ENCODE results near the gene CLEC18A. TPM values are rescaled to one million over a fixed set of nuclear protein-coding genes. Genes with fewer than 3 reads are reported as not detected.

CLEC18A gene
- total RNA-seq, 1 experiment from 2014 or later, result 0.22 TPM

DNA sequence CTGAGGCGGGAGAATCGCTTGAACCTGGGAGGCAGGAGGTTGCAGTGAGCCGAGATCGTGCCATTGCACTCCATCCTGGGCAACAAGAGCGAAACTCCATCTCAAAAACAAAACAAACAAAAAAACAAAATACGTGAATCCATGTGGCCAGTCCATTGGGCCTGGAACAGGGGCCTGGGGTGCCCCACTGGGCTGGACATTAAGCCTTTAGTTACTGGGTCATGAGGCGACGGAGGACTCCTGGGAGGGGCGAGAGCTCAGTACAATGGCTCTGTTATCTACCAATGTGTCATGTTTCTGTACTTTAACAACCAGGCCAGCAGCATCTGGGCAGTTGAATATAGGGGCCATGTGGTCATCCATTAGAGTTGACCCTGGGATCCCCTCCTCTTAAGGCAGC is 18.9 kb upstream of the CLEC18A start:
- POLR2A ChIA-PET (ENCODE audit: unreplicated experiment), result no interaction called here

DNA sequence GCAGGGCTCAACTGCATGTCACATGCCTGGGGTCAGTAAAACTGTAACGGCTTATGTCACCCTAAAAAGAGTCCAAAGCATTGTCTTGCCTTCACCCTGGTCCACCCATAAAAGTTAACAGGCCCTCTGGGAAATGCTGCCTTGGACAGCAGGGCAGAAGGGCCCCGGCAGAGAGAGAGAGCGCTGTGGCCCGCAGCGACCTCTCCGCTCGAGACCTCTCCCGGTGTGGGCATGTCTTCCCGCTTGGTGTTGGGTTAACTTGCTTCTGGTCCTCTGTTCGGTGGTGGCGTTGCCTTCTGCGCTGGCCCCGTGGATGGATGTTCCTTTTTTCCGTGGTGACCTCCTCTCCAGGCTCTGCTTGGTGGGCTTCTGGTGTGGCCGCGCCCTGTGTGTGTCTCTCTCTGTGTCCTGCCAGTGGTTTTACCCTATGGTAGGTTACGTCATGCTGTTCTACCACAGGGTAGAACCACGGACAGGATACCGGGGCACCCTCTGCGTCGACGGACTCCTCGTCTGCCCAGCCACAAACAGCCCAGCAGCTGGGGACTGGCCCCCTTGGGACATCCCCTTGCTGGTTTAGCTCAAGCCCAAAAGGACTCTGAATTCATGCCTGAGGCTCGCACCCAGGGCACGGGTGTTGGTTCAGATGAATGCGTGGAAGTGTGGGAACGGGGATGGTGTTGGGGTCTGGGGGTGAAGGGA is 18.3 kb upstream of the CLEC18A start:
- Histone ChIP-seq H3F3A (ENCODE audit: low read length, unreplicated experiment) (no peaks in the 10 kb centered on the region), H3K4me3 (ENCODE audit: low read length) (no peak overlapping the region), H3K4me2 (ENCODE audit: low read length) (no peak overlapping the region), H3K9me2 (replicated peaks; ENCODE audit: low read length) (no peaks in the 10 kb centered on the region), H4K20me1 (ENCODE audit: low read length) (no peaks in the 10 kb centered on the region), H3K36me3 (ENCODE audit: low read depth, low read length) (no peaks in the 10 kb centered on the region), H2AFZ (ENCODE audit: low read length) (no peak overlapping the region), H3K9me3 (ENCODE audit: low read length) (no peaks in the 10 kb centered on the region), H3K27me3 (ENCODE audit: low read length) (no peaks in the 10 kb centered on the region), H3K9ac (ENCODE audit: low read length) (no peak overlapping the region), H3K27ac (ENCODE audit: low read length) (no peak overlapping the region), H3K79me2 (ENCODE audit: low read length) (no peaks in the 10 kb centered on the region), H3K4me1 (ENCODE audit: insufficient read depth, low read length) (no peaks in the 10 kb centered on the region)
- POLR2A ChIA-PET (ENCODE audit: unreplicated experiment), result no interaction called here
- no peak for TF ChIP-seq EZH2 (IDR thresholded peaks at IDR 0.05; ENCODE audit: low read length, unreplicated experiment)
- TF ChIP-seq EZH2phosphoT487 (IDR thresholded peaks at IDR 0.05; ENCODE audit: borderline replicate concordance, low read length), result no peak
- TF ChIP-seq, protein P1, sequence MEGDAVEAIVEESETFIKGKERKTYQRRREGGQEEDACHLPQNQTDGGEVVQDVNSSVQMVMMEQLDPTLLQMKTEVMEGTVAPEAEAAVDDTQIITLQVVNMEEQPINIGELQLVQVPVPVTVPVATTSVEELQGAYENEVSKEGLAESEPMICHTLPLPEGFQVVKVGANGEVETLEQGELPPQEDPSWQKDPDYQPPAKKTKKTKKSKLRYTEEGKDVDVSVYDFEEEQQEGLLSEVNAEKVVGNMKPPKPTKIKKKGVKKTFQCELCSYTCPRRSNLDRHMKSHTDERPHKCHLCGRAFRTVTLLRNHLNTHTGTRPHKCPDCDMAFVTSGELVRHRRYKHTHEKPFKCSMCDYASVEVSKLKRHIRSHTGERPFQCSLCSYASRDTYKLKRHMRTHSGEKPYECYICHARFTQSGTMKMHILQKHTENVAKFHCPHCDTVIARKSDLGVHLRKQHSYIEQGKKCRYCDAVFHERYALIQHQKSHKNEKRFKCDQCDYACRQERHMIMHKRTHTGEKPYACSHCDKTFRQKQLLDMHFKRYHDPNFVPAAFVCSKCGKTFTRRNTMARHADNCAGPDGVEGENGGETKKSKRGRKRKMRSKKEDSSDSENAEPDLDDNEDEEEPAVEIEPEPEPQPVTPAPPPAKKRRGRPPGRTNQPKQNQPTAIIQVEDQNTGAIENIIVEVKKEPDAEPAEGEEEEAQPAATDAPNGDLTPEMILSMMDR (conservative IDR thresholded peaks at IDR 0.05; ENCODE audit: low read depth, low read length), result no peak
- no TSS peak for BruUV-seq (replicated peaks)
- no peak for DNase-seq
- intact Hi-C loops (cut with micrococcal nuclease), result no loop called here
- CTCF ChIA-PET, result no interaction called here
- ATAC-seq, result no peak

More for the DNA sequence above, 18.9 kb upstream of the CLEC18A start:
- Histone ChIP-seq H2AFZ (ENCODE audit: low read length) (no peak overlapping the region), H3K4me2 (ENCODE audit: low read length) (no peak overlapping the region), H3F3A (ENCODE audit: low read length, unreplicated experiment) (no peaks in the 10 kb centered on the region), H3K9me2 (replicated peaks; ENCODE audit: low read length) (no peaks in the 10 kb centered on the region), H3K9me3 (ENCODE audit: low read length) (no peaks in the 10 kb centered on the region), H3K79me2 (ENCODE audit: low read length) (no peaks in the 10 kb centered on the region), H4K20me1 (ENCODE audit: low read length) (no peaks in the 10 kb centered on the region), H3K36me3 (ENCODE audit: low read depth, low read length) (no peaks in the 10 kb centered on the region), H3K27me3 (ENCODE audit: low read length) (no peaks in the 10 kb centered on the region), H3K4me1 (ENCODE audit: insufficient read depth, low read length) (no peaks in the 10 kb centered on the region), H3K4me3 (ENCODE audit: low read length) (no peak overlapping the region), H3K9ac (ENCODE audit: low read length) (no peak overlapping the region), H3K27ac (ENCODE audit: low read length) (no peak overlapping the region)
- intact Hi-C loops (cut with micrococcal nuclease), result no loop called here
- no peak for DNase-seq
- no peak for ATAC-seq
- CTCF ChIA-PET, result no interaction called here
- TF ChIP-seq EZH2phosphoT487 (IDR thresholded peaks at IDR 0.05; ENCODE audit: borderline replicate concordance, low read length) (no peak), EZH2 (IDR thresholded peaks at IDR 0.05; ENCODE audit: low read length, unreplicated experiment) (no peak)
- TF ChIP-seq, protein P1 (conservative IDR thresholded peaks at IDR 0.05; ENCODE audit: low read depth, low read length), result no peak
- no TSS peak for BruUV-seq (replicated peaks)

DNA sequence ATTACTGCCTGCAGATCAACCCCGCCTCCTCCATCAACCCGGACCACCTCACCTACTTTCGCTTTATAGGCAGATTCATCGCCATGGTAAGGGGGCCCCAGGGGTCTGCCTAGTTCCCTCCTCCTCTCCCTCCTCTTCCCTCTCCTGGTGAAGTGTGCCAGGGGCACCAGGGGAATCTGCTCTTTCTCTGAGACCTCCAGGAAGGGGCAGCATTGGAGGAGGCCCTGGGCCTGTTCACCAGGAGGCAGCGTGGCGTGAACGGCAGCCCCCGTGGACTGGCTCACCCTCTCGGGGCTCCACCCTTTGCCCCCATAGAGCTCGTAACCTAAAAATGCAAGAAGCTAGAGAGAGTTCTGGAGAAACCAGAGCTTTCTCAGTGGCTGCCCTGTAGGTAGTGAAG is 17.1 kb upstream of the CLEC18A start:
- TF ChIP-seq, protein P1 (conservative IDR thresholded peaks at IDR 0.05; ENCODE audit: low read depth, low read length), result no peak
- Histone ChIP-seq H4K20me1 (ENCODE audit: low read length) (no peaks in the 10 kb centered on the region), H2AFZ (ENCODE audit: low read length) (no peak overlapping the region), H3K4me3 (ENCODE audit: low read length) (no peak overlapping the region), H3K27me3 (ENCODE audit: low read length) (no peaks in the 10 kb centered on the region), H3K9ac (ENCODE audit: low read length) (no peak overlapping the region), H3K4me2 (ENCODE audit: low read length) (no peak overlapping the region), H3K79me2 (ENCODE audit: low read length) (no peaks in the 10 kb centered on the region), H3K36me3 (ENCODE audit: low read depth, low read length) (no peaks in the 10 kb centered on the region), H3F3A (ENCODE audit: low read length, unreplicated experiment) (no peaks in the 10 kb centered on the region), H3K27ac (ENCODE audit: low read length) (no peak overlapping the region), H3K9me3 (ENCODE audit: low read length) (no peaks in the 10 kb centered on the region), H3K4me1 (ENCODE audit: insufficient read depth, low read length) (no peaks in the 10 kb centered on the region), H3K9me2 (replicated peaks; ENCODE audit: low read length) (no peaks in the 10 kb centered on the region)
- ATAC-seq (no peak), DNase-seq (no peak)
- no TSS peak for BruUV-seq (replicated peaks)
- intact Hi-C loops (cut with micrococcal nuclease), result no loop called here
- ChIA-PET POLR2A (ENCODE audit: unreplicated experiment) (no interaction called here), CTCF (no interaction called here)
